Peyer's patch (tissue), 4 donors: ENCODE data around the gene HNRNPUL1. TPM values are rescaled to one million over a fixed set of nuclear protein-coding genes. Genes with fewer than 3 reads are reported as not detected.
"Not testable (repeated sequence)": the region's sequence is repeated elsewhere in the genome, so short reads cannot be mapped to it uniquely, and the experiment has no call there.

Experiments
- DNase-seq, 3 donors: peaks; one replicate each; pipeline ENCODE4 v3.0.0-alpha.2; 2017 to 2019
- H3K27ac ChIP-seq, 4 donors: fragments of 200-600 bp; sonication (generic); one replicate each; pipeline ENCODE4 v1.5.1; 2016 to 2019
- H3K27me3 ChIP-seq, 2 donors: fragments of 200-600 bp; sonication (generic); one replicate each; pipeline ENCODE4 v1.5.1; 2019
- H3K36me3 ChIP-seq, 3 donors: fragments of 200-600 bp; sonication (generic); one replicate each; pipeline ENCODE4 v1.5.1; 2016 to 2019
- H3K4me1 ChIP-seq, 4 donors: fragments of 200-600 bp; sonication (generic); one replicate each; pipeline ENCODE4 v1.5.1; 2016 to 2019
- H3K4me3 ChIP-seq, 4 donors: fragments of 200-600 bp; sonication (generic); 1 replicate in 3 of 4; 2 replicates in 1 of 4; pipeline ENCODE4 v1.5.1; 2016 to 2019; ENCODE audit warnings: mild to moderate bottlenecking in 1 of 4
- H3K9me3 ChIP-seq, 4 donors: fragments of 200-600 bp; sonication (generic); one replicate each; pipeline ENCODE4 v1.5.1; 2016 to 2019; ENCODE audit warnings: mild to moderate bottlenecking in 1 of 4
- POLR2A ChIP-seq, 2 donors: fragments of 450-650 bp; IDR thresholded peaks; one replicate each; pipeline ENCODE4 v1.5.1; 2017; ENCODE audit warnings: antibody characterized with exemption in 2 of 2, mild to moderate bottlenecking in 2 of 2, moderate library complexity in 2 of 2
- total RNA-seq, 4 donors: library from RNA; depleted of rRNA; stranded (reverse); fragments of >200 nt; gene quantifications; one replicate each; pipeline ENCODE4 v1.1.0, GENCODE V29; 2016
- TF ChIP-seq, protein P1 (sequence below), 6 experiments: fragments of 450-650 bp in 4 of 6; fragments of 200-600 bp in 2 of 6; sonication (generic) in 1 of 6; IDR thresholded peaks; one replicate each; pipeline ENCODE4 v1.5.1; 2017 to 2019; ENCODE audit warnings: antibody characterized with exemption in 6 of 6, mild to moderate bottlenecking in 3 of 6, moderate library complexity in 1 of 6

Gene HNRNPUL1
- total RNA-seq, 4 donors from 2014 or later: 123 to 244 (median 167) TPM

DNA sequence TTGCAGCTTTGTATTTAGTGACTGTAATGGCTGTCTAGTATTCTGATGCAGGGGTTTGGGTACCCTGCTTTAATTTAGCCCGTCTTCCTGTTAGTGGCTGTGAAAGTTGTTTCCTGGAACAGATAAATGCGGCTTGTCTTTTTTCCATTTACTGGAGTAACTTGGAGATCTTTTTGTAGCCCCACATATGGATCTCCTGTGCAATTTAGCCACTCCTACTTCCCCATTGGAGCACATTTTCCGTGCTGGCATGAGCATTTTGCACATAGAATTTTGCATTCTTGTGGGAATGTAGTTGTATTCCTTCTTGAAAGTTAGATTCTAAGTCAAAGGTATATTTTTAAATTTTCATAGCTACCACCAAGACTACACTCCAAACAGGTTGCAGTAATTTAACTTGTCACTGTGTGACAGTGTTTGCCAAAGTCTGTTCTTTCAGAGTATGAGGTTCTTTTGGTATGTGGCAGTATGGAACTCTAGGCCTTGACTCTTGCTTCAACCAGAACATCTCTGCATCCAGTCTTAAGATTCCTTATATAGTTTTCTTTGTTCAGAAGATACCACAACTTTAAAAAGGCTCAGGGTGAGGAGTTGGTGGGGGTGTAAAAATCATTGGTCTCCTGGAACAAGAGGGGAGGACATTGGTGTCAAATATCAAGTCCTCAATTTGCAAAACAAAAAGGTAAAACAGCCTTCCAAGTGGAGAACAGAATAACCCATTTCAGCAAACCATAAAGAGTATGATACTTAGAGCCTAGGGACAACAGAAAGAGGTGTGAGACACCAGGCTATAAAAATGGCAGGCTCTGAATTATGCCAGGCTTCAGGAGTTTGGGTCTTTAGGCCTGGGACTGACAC, 24.7 kb downstream of the HNRNPUL1 start:
- no peak for TF ChIP-seq POLR2A (IDR thresholded peaks at IDR 0.05)
- TF ChIP-seq, protein P1, sequence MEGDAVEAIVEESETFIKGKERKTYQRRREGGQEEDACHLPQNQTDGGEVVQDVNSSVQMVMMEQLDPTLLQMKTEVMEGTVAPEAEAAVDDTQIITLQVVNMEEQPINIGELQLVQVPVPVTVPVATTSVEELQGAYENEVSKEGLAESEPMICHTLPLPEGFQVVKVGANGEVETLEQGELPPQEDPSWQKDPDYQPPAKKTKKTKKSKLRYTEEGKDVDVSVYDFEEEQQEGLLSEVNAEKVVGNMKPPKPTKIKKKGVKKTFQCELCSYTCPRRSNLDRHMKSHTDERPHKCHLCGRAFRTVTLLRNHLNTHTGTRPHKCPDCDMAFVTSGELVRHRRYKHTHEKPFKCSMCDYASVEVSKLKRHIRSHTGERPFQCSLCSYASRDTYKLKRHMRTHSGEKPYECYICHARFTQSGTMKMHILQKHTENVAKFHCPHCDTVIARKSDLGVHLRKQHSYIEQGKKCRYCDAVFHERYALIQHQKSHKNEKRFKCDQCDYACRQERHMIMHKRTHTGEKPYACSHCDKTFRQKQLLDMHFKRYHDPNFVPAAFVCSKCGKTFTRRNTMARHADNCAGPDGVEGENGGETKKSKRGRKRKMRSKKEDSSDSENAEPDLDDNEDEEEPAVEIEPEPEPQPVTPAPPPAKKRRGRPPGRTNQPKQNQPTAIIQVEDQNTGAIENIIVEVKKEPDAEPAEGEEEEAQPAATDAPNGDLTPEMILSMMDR (IDR thresholded peaks at IDR 0.05): no peak
- peaks cover 0 to 93% (median 0%) of the 10 kb centered on the region in 3 donors for H3K36me3 ChIP-seq
- H3K27ac ChIP-seq: no peak overlapping the region

DNA sequence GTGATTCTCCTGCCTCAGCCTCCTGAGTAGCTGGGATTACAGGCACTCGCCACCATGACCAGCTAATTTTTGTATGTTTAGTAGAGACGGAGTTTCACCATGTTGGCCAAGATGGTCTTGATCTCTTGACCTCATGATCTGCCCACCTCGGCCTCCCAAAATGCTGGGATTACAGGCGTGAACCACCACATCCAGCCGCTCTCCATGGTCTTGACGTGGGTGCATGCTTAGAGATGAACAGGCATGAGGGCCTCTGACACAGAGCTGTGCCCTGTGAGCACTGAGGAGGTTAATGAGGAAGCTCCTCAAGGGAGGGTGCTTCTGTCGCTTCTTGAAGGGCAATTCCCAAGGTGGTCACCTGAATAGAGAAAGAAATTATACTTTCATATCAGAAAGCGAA, 25.6 kb downstream of the HNRNPUL1 start:
- not testable (repeated sequence) for H3K4me3 ChIP-seq, H3K9me3 ChIP-seq, H3K27ac ChIP-seq, H3K4me1 ChIP-seq, H3K27me3 ChIP-seq
- peak in 1 of 3 donors; percentile 11 for DNase-seq
- peaks cover 0 to 93% (median 0%) of the 10 kb centered on the region in 3 donors for H3K36me3 ChIP-seq

More for the DNA sequence above, 24.7 kb downstream of the HNRNPUL1 start:
- Histone ChIP-seq H3K27me3 (no peaks in the 10 kb centered on the region), H3K4me1 (no peaks in the 10 kb centered on the region), H3K4me3 (no peak overlapping the region), H3K9me3 (no peaks in the 10 kb centered on the region)
- DNase-seq: no peak

DNA sequence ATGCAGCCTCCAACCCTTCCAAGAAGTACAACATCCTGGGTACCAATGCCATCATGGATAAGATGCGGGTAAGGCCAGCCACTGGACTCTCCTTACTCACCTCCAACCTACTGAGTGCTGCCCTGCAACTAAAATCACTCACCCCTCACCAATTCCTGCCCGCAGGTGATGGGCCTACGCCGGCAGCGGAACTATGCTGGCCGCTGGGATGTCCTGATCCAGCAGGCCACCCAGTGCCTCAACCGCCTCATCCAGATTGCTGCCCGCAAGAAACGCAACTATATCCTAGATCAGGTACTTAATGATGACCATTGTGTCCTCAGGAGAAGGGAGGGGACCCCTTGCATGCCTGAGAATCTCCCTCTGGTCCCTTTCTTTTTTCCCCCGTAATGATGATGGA, 30.2 kb downstream of the HNRNPUL1 start:
- Histone ChIP-seq H3K4me3 (no peak overlapping the region), H3K36me3 (peaks cover 0 to 83% (median 0%) of the 10 kb centered on the region in 3 donors), H3K27me3 (no peaks in the 10 kb centered on the region), H3K4me1 (peaks cover 0 to 36% (median 23%) of the 10 kb centered on the region in 4 donors), H3K9me3 (no peaks in the 10 kb centered on the region), H3K27ac (no peak overlapping the region)
- no peak for TF ChIP-seq POLR2A (IDR thresholded peaks at IDR 0.05)
- TF ChIP-seq, protein P1 (IDR thresholded peaks at IDR 0.05): no peak
- DNase-seq: peak in 1 of 3 donors; percentile 19

DNA sequence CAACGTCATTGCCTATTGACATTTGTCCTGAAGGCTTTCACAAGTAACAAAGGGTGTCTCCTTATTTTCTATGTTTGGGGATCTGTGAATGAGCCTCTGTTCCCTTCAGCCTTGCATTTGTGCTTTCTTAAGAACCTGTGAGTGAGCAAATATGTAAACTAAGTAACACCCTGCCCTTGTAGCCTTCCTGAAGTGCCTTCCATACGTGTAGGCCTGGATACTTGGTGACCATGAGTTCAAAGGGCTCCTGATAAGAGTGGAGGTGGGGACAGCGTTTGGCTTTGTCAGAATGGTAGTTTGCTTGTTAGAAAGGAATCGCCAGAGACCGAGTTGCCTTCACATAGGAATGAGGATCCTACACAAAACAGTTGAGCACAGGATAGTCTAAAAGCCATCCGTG, 31.3 kb downstream of the HNRNPUL1 start:
- no peak overlapping the region for H3K4me3 ChIP-seq
- peaks cover 0 to 47% (median 29%) of the 10 kb centered on the region in 4 donors for H3K4me1 ChIP-seq
- peaks cover 0 to 84% (median 0%) of the 10 kb centered on the region in 3 donors for H3K36me3 ChIP-seq
- peak overlapping the region; percentile 24 to 93 (median 87) for H3K27ac ChIP-seq
- peak in 1 of 3 donors; percentile 6 for DNase-seq
- H3K9me3 ChIP-seq: no peaks in the 10 kb centered on the region
- no peak for TF ChIP-seq POLR2A (IDR thresholded peaks at IDR 0.05)
- TF ChIP-seq, protein P1 (IDR thresholded peaks at IDR 0.05): no peak
- no peaks in the 10 kb centered on the region for H3K27me3 ChIP-seq

DNA sequence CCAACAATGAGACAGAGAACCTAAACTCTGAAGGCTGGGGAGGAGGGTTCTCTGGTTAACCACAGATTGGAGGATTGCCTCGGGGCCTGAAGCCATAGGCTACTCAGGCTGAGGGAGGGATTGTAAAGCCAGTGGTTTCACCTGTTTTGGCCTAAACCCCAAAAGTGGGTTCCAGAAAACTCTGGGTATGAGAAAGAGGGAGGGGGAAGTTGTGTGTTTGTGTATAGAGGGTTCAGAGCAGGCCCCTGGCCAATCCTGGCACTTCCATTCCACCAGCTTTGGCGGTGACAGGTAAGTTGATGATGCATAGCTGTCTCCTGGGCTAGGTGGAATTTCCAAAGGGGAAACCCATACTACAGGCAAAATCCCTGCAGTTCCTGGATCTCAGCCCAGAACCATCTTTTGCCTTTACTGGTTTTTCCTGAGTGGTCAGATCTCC, 32.3 kb downstream of the HNRNPUL1 start:
- H3K27me3 ChIP-seq: no peaks in the 10 kb centered on the region
- H3K36me3 ChIP-seq: peaks cover 0 to 86% (median 0%) of the 10 kb centered on the region in 3 donors
- H3K27ac ChIP-seq: peak overlapping the region; percentile 86 to 93 (median 88)
- no peak overlapping the region for H3K4me3 ChIP-seq
- TF ChIP-seq, protein P1 (IDR thresholded peaks at IDR 0.05): no peak
- TF ChIP-seq POLR2A (IDR thresholded peaks at IDR 0.05): no peak
- H3K9me3 ChIP-seq: no peaks in the 10 kb centered on the region
- peaks cover 0 to 50% (median 29%) of the 10 kb centered on the region in 4 donors for H3K4me1 ChIP-seq
- DNase-seq: peak in 1 of 3 donors; percentile 11
